Hematopoietic multipotent progenitor cell treated with erythropoietin and hydrocortisone succinate and interleukin-3 and kit ligand, for 4 days (in vitro differentiated cells): ENCODE data around the gene ABHD18.

ENCODE experiments used
- DNase-seq: peaks from one replicate; pipeline ENCODE4 v3.0.0-alpha.2; 2015

Gene ABHD18

DNA sequence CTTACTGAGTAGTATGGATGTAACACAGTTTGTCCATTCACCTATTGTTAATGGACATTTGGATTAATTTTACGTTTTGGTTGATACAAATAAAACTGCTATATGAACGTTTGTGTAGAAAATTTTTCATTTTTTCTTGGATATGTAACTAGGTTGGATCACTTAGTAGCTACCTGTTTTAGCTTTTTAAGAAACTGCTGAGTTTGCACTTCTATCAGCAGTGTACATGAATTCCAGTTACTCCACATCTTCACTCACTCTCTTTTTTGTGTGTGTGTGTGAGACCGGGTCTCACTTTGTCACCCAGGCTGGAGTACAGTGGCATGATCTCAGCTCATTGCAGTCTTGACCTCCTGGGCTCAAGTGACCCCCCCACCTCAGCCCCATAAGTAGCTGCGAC lies 111.3 kb downstream of the ABHD18 start:
- no peak for DNase-seq
